A549 (cell line): Measurements from ENCODE around the gene EML2. TPM values are rescaled to one million over a fixed set of nuclear protein-coding genes. Genes with fewer than 3 reads are reported as not detected.

Source experiments
- ATAC-seq, 2 experiments: fragments of 200-7000 bp in 1 of 2; fragments of >200 bp in 1 of 2; cut with Nextera tagmentation in 1 of 2; cut with Tn5 transposase in 1 of 2; 3 replicates each; pipeline versions ENCODE4 v1.8.0 to v1.9.1; 2018 to 2020; ENCODE audit warnings: mild to moderate bottlenecking in 1 of 2, moderate library complexity in 1 of 2
- CTCF ChIA-PET: fragments of 300-600 bp; sonication (Branson Sonifier 250); formaldehyde crosslinking; extraction: SDS; loops from one replicate; lab custom pipeline; 2021; ENCODE audit warnings: antibody characterized with exemption, inconsistent platforms; lab: Yijun Ruan, JAX
- POLR2A ChIA-PET: fragments of 350-600 bp; formaldehyde crosslinking; extraction: SDS; loops from one replicate; lab custom pipeline; 2021; ENCODE audit warnings: antibody characterized with exemption, inconsistent platforms; lab: Yijun Ruan, JAX
- DNase-seq, 2 experiments: peaks; one replicate each; pipeline versions ENCODE4 v3.0.0 to v3.0.0-alpha.2; 2011 to 2016; ENCODE audit warnings: low read depth in 1 of 2, low spot score in 1 of 2
- FAIRE-seq: peaks from 2 replicates; lab custom pipeline; 2011; peaks lifted over from hg19 to GRCh38; lab: Jason Lieb, UNC
- H3K27ac ChIP-seq, 2 experiments: fragments of >200 bp; sonication (Bioruptor Twin); formaldehyde crosslinking; 3 replicates each; pipeline ENCODE4 v1.5.1; 2016 to 2017
- H3K4me1 ChIP-seq: fragments of >200 bp; sonication (Bioruptor Twin); formaldehyde crosslinking; 3 replicates; pipeline ENCODE4 v1.6.1; 2016
- H3K4me2 ChIP-seq: fragments of >200 bp; sonication (Bioruptor Twin); formaldehyde crosslinking; 3 replicates; pipeline ENCODE4 v1.6.1; 2016
- H3K4me3 ChIP-seq: fragments of >200 bp; sonication (Bioruptor Twin); formaldehyde crosslinking; 3 replicates; pipeline ENCODE4 v1.5.1; 2016
- H3K9me3 ChIP-seq: fragments of >200 bp; sonication (Bioruptor Twin); formaldehyde crosslinking; 3 replicates; pipeline ENCODE4 v1.6.1; 2016
- BCL3 ChIP-seq: fragments of >200 bp; sonication (Bioruptor Twin); formaldehyde crosslinking; IDR thresholded peaks from 3 replicates; pipeline ENCODE4 v1.6.1; 2016
- CTCF ChIP-seq: fragments of >200 bp; sonication (Bioruptor Twin); formaldehyde crosslinking; IDR thresholded peaks from 3 replicates; pipeline ENCODE4 v1.5.1; 2016
- EHF ChIP-seq: fragments of 250-450 bp; sonication (Bioruptor Pico); IDR thresholded peaks from 2 replicates; pipeline ENCODE4 v1.5.0; 2020; ENCODE audit warnings: mild to moderate bottlenecking
- ELK1 ChIP-seq: fragments of 150-350 bp; IDR thresholded peaks from 2 replicates; pipeline ENCODE4 v1.6.1; 2014; ENCODE audit warnings: low read depth, mild to moderate bottlenecking, low read length
- FOSB ChIP-seq: fragments of 250-450 bp; sonication (Bioruptor Pico); IDR thresholded peaks from 2 replicates; pipeline ENCODE4 v1.5.0; 2020; ENCODE audit warnings: mild to moderate bottlenecking, moderate library complexity
- HEYL ChIP-seq: fragments of 250-450 bp; sonication (Bioruptor Pico); IDR thresholded peaks from 2 replicates; pipeline ENCODE4 v1.8.0; 2021; ENCODE audit warnings: mild to moderate bottlenecking, moderate library complexity
- HOXA7 ChIP-seq: fragments of 250-450 bp; sonication (Bioruptor Pico); IDR thresholded peaks from 2 replicates; pipeline ENCODE4 v1.5.0; 2020; ENCODE audit warnings: mild to moderate bottlenecking, moderate library complexity
- HOXB5 ChIP-seq: fragments of 250-450 bp; sonication (Bioruptor Pico); IDR thresholded peaks from 2 replicates; pipeline ENCODE4 v1.5.0; 2020; ENCODE audit warnings: mild to moderate bottlenecking, moderate library complexity
- KDM5A ChIP-seq: fragments of 200-600 bp; sonication (generic); IDR thresholded peaks from 2 replicates; pipeline ENCODE4 v1.6.1; 2016; ENCODE audit warnings: antibody characterized with exemption, mild to moderate bottlenecking
- MAX ChIP-seq: IDR thresholded peaks from 2 replicates; pipeline ENCODE4 v1.6.1; 2012
- NFE2L2 ChIP-seq: fragments of 150-350 bp; conservative IDR thresholded peaks from 2 replicates; pipeline ENCODE4 v1.6.1; 2014; ENCODE audit warnings: low read length
- NR3C1 ChIP-seq: fragments of >200 bp; sonication (Bioruptor Twin); formaldehyde crosslinking; IDR thresholded peaks from 3 replicates; pipeline ENCODE4 v1.6.1; 2017
- PBX3 ChIP-seq: IDR thresholded peaks from 2 replicates; pipeline ENCODE4 v1.6.1; 2012
- POLR2A ChIP-seq: IDR thresholded peaks from 2 replicates; pipeline ENCODE4 v1.6.1; 2012; ENCODE audit warnings: mild to moderate bottlenecking, low read length
- RAD21 ChIP-seq, 2 experiments: fragments of >200 bp in 1 of 2; sonication (Bioruptor Twin) in 1 of 2; formaldehyde crosslinking in 1 of 2; IDR thresholded peaks in 1 of 2; conservative IDR thresholded peaks in 1 of 2; 2 replicates in 1 of 2; 3 replicates in 1 of 2; pipeline ENCODE4 v1.6.1; 2012 to 2018; ENCODE audit warnings: inconsistent platforms in 1 of 2
- RARB ChIP-seq: fragments of 250-450 bp; sonication (Bioruptor Pico); IDR thresholded peaks from 2 replicates; pipeline ENCODE4 v1.8.0; 2021; ENCODE audit warnings: mild to moderate bottlenecking, moderate library complexity
- RCOR1 ChIP-seq: fragments of 150-350 bp; IDR thresholded peaks from 2 replicates; pipeline ENCODE4 v1.6.1; 2014; ENCODE audit warnings: antibody characterized with exemption, low read length, low read depth
- REST ChIP-seq: fragments of 200-600 bp; sonication (generic); IDR thresholded peaks from 2 replicates; pipeline ENCODE4 v1.6.1; 2016; ENCODE audit warnings: antibody characterized with exemption, mild to moderate bottlenecking, moderate library complexity
- SMC3 ChIP-seq: fragments of >200 bp; sonication (Bioruptor Twin); formaldehyde crosslinking; IDR thresholded peaks from 3 replicates; pipeline ENCODE4 v1.6.1; 2018; ENCODE audit warnings: inconsistent platforms
- SREBF2 ChIP-seq: fragments of 450-650 bp; IDR thresholded peaks from 2 replicates; pipeline ENCODE4 v1.6.1; 2014; ENCODE audit warnings: mild to moderate bottlenecking, moderate library complexity
- TFCP2L1 ChIP-seq: fragments of 250-450 bp; sonication (Bioruptor Pico); IDR thresholded peaks from 2 replicates; pipeline ENCODE4 v1.5.0; 2021; ENCODE audit warnings: mild to moderate bottlenecking
- TP53 ChIP-seq: fragments of 250-450 bp; sonication (Bioruptor Pico); IDR thresholded peaks from 2 replicates; pipeline ENCODE4 v1.5.0; 2021; ENCODE audit warnings: mild to moderate bottlenecking, moderate library complexity
- ZFP36 ChIP-seq: fragments of 450-650 bp; IDR thresholded peaks from 2 replicates; pipeline ENCODE4 v1.6.1; 2014; ENCODE audit warnings: borderline replicate concordance; ENCODE audit not compliant: partially characterized antibody
- ZSCAN20 ChIP-seq: fragments of 250-450 bp; sonication (Bioruptor Pico); IDR thresholded peaks from 2 replicates; pipeline ENCODE4 v1.8.0; 2022; ENCODE audit warnings: mild to moderate bottlenecking, moderate library complexity
- WGBS: methylation state at CpG from one replicate; pipeline ENCODE4 v1.1.6; 2017; ENCODE audit errors: missing lambda C conversion rate; 5-methylcytosine and 5-hydroxymethylcytosine counted together
- polyA plus RNA-seq, 4 experiments: library from polyadenylated mRNA; depleted of rRNA in 3 of 4; stranded (reverse); fragments of >200 nt; fragmentation: RNase III in 1 of 4; extraction: RNeasy Plus Mini Kit Qiagen cat#74134 plus additional on column Dnase treatment in 1 of 4; gene quantifications; 2 replicates in 3 of 4; 3 replicates in 1 of 4; pipeline ENCODE4 v1.2.3, GENCODE V29; 2011 to 2017

Gene EML2
- polyA plus RNA-seq, 2 of the 4 experiments (the other 2 are of a cell fraction): 22.7 to 25.9 TPM

- peaks cover 12% of the 10 kb centered on the region for H3K4me1 ChIP-seq
- ATAC-seq (peak; percentile 74 to 83), DNase-seq (peak; percentile 93 to 97), FAIRE-seq (no peak)
- WGBS: 28% methylated on average over 42 of the region's 49 CpGs
- no peaks in the 10 kb centered on the region for H3K9me3 ChIP-seq
- CTCF ChIA-PET: interaction anchor here (0.6 to 10.9 kb wide), 17 partner anchors 9 to 401 kb away, joined by 3 to 159 read pairs (median 4); partner anchors contain the start of genes GIPR, QPCTL and SNRPD2
- peak overlapping the region; percentile 42 for H3K4me3 ChIP-seq
- peak overlapping the region; percentile 81 for H3K4me2 ChIP-seq
- POLR2A ChIA-PET: interaction anchor here (0.5 to 3.1 kb wide), 9 partner anchors 9 to 153 kb away, joined by 3 to 25 read pairs (median 4); partner anchors contain the start of genes OPA3, QPCTL and SNRPD2
- H3K27ac ChIP-seq: peak overlapping the region; percentile 12 to 70; a peak in 5 of 6 replicates
- TF ChIP-seq ELK1 (no peak), HOXB5 (CRISPR knock-in tag) (no peak), KDM5A (no peak), ZSCAN20 (no peak), EHF (CRISPR knock-in tag) (no peak), POLR2A (no peak), NR3C1 (no peak), RCOR1 (no peak), TFCP2L1 (CRISPR knock-in tag) (no peak), RARB (no peak), RAD21 (conservative IDR thresholded peaks at IDR 0.05 in 1 of 2, IDR thresholded peaks at IDR 0.05 in 1 of 2) (peak in 1 of 2 experiments; percentile 26; a peak in 1 of 5 replicates), TP53 (no peak), FOSB (CRISPR knock-in tag) (no peak), HOXA7 (CRISPR knock-in tag) (no peak), PBX3 (no peak), NFE2L2 (no peak), SREBF2 (no peak), SMC3 (no peak), HEYL (CRISPR knock-in tag) (no peak), ZFP36 (peak; percentile 99), CTCF (peak; percentile 21; the same call in 1 of the 3 replicates), BCL3 (no peak), MAX (peak; percentile 37; the same call in 1 of the 2 replicates), REST (no peak)
Observed at GRCh38 chr19:45677351-45678230, 38.4 kb upstream of the EML2 start.
